Bone marrow (tissue), 2 donors: Measurements from ENCODE around the gene LYL1.
"Not testable (repeated sequence)": the region's sequence is repeated elsewhere in the genome, so short reads cannot be mapped to it uniquely, and the experiment has no call there.

ENCODE experiments used
- DNase-seq, 2 donors: peaks; one replicate each; lab custom pipeline; 2025; lab: John Stamatoyannopoulos, UW

LYL1 gene

DNA sequence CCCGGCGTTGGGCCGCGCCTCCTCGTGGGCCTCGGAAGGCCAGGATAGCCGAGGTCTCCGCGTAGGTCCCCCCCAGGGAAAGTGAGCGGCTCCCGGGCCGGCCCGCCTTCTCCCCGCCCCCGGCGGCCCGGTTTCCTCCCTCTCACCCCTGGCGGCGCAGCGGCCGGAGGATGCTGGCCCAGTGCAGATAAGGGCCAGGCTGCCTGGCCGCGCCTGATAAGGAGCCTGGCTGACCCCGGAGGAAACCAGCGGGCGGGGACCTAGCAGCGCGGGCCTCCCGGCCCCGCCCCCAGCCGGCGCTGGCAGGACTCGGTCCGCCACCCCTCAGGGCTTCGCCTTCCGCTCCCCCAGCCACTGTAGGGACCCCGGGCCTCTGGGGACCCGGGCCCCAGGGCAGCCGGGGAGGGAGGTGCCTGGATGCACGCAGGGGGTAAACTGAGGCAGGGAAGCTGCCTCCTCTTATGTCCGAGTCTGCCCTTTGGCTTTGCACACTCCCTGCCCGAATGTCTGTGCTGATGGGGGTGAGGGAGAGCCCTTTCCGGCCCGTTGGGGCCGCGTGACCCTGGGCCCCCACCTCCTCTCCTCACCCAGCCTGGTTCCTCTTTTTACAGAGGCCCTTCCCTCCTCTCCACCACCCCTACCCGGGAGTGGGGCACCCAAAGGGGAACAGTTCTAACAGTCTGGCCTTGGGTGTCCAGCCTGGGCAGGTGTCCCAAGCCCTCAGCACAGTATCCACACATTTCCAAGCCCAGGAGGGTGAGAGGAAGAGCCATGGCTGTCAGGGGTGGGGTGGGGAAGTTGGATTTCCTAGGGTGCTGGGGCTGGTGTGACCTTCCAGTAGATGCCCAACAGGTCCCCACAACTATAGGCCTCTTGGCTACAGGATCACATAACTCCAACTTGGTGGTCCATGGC is at the start of gene LYL1:
Gene LYL1, minus strand, starts transcription at position 193 of the 915 bp plus-strand sequence. CDS start 1,687 bp downstream, outside the sequence.
- DNase-seq, result peak; percentile 83 to 93

DNA sequence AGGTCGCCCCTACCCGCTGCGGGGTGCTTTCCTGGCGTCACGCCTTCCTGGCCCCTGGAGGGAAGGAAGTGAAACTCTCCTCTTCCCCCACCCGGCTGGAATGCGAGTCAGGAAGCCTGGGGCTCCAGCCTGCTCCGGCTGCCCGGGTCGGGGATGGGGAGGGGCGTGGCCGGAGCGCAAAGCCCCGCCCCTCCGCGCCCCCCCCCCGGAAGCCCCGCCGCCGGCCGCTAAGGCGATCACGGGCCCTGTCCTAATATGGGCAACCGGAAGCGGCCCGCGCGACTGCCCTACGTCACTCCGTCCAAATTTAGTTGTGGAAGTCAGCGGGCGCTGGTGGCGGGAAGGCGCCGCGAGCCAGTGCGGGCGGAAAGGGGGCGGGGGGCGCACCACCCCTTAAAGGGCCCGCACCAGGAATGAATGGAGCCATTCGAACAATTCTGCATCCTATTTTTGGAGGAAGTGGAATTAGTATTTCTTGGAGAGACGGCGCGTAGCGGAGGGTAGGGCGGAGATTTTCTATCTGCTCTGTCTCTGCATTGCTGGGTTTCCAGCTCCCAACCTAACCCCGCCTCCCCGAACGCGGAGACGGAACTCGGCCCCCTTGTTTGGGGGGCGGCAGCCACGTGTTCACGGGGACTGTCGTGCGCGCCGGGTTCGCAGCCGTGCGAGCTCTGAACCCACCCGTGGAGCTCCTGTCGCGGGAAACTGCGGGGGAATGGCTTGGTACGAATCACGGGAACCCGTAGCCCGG is 49.1 kb upstream of the LYL1 start:
- DNase-seq, result peak; percentile 90

DNA sequence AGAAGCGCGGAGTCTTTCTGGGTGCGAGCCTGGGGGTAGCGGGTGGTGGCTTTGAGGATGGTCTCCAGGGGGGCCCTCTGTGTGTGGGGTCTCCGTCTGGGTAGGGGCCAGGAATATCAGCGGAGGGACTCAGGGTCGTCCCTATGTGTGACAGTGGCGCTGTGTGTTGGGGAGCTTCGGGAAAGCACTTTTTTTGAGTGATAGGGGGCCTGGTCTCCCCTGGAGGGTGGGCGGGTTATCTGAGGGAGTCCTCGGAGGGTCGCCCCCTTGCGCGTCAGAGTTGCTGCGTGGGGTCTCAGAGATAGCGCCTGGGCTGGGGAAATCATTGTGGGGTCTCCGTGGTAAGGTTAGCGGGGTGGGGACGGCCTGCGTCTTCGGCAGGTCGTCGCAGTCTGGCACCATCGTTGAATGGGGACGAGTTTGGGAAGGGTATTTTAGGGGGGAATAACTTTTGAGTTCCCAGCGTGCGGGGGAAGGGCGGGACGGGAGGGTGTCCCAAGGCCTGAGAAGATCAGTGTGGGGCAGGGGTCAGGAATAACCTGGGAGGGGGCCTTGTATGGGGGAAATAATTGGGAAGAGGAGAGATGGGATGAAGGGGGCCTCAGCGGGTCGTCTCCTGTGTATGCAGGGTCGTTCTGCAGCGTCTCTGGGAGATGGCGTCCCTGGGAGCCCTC is 48.4 kb upstream of the LYL1 start:
- no peak for DNase-seq

DNA sequence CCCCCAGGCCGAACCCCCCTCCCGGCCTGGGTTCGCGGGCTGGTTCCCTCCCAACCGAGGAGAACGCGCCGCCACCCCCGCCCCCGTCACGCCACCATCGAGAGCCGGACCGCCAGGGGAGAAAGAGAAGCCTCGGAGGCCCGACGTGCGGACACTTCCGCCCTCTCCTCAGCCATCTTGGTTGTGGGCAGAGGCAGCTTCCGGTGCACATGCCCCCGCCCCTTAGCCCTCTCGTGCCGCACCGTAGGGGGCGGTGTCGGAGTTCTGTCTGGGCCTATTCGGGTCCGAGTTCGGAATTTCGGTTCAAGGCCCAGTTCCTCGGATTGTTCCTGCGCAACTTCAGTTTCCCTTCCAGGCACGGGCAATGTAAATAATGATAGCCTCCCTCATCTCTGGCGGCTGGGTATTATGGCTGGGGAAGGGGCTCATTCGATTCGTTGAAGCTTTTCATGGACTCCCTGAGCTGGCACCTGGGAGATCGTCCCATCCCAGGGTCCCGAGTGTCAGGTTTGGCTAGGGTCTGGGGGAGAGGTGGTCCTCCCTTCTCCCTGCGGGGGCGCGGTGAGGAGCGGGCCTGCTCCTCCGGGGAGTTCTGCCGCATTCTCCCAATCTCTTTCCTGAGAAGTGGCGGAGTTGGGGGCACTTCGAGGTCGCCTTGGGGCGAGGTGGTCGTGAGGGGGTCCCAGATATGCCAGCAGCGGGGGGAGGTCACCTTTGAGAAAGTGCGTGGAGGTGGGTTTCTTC is 47.7 kb upstream of the LYL1 start, which contains the start of the genes IER2 and STX10:
Gene IER2, plus strand, starts transcription at position 225 of the 744 bp plus-strand sequence. CDS start 2,776 bp downstream, outside the sequence.
Gene STX10, minus strand, starts transcription at position 189 of the 744 bp plus-strand sequence. CDS start 202 bp downstream, outside the sequence.
- DNase-seq, result peak; percentile 72 to 84

DNA sequence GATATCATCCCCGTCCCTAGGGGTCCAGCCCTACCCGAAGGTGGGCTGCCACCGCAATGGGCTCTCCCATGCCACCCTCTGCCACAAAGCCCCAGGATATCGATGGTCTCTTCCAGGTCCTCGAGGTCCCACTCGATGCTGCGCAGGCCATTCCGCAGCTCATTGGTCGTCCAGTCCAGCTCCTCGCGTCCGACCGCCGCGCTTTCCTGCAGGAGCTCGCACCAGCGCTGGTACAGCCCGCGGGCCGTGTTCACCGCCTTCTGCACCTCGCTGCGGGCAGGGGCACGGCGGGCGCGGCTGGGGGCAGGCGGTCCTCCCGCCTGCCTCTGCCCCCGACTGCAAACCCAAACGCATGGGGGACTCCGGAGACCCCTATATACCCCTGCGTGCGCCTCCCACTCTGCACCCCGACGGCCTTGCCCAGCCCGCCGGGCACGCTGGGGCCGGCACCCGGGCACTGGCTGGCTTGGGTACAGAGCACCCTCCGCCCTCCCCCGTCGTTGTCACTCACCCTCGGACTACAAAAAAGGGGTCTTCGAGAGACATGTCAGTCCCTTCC is 47.0 kb upstream of the LYL1 start:
- DNase-seq, result no peak

DNA sequence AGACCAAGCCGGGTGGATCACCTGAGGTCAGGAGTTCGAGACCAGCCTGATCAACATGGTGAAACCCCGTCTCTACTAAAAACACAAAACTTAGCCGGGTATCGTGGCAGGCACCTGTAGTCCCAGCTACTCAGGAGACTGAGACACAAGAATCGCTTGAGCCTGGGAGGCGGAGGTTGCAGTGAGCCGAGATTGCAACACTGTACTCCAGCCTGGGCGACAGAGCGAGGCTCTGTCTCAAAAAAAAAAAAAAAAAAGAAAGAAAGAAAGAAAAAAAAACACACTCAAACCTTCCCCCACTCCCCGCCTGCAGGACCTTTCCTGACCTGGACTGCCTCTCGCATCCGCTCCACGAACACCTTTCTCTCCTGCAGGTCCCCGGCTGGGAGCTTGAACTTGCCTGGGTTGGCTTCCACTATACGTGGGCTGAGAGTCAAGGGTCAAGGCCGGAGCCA is 46.5 kb upstream of the LYL1 start:
- DNase-seq, result not testable (repeated sequence)

DNA sequence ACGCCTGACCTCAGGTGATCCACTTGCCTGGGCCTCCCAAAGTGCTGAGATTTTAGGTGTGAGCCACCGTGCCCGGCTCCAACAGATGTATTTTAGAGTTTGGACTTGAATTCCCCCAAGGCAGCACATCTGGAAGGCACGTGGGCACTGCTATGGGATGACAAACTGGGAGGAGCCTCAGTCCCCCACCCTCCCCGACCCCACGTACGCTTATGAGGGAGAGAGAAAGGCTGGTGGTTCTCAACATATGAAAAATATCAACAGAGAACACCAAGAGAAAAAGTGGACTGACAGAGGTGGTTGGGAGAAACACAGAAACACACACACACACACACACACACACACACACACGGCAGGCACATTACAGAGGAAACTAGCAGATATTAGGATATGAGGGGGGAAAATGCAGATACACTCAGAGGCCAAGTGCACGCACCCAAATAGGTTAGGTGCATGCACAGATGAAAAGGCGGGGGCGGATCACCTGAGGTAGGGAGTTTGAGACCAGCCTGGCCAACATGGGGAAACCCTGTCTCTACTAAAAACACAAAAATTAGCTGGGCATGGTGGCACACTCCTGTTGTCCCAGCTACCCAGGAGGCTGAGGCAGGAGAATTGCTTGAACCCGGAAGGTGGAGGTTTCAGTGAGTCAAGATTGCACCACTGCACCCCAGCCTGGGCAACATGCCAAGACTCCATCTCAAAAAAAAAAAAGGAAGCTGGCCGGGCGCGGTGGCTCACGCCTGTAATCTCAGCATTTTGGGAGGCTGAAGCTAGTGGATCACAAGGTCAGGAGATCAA is 44.3 kb upstream of the LYL1 start:
- DNase-seq, result peak; percentile 4 to 56

DNA sequence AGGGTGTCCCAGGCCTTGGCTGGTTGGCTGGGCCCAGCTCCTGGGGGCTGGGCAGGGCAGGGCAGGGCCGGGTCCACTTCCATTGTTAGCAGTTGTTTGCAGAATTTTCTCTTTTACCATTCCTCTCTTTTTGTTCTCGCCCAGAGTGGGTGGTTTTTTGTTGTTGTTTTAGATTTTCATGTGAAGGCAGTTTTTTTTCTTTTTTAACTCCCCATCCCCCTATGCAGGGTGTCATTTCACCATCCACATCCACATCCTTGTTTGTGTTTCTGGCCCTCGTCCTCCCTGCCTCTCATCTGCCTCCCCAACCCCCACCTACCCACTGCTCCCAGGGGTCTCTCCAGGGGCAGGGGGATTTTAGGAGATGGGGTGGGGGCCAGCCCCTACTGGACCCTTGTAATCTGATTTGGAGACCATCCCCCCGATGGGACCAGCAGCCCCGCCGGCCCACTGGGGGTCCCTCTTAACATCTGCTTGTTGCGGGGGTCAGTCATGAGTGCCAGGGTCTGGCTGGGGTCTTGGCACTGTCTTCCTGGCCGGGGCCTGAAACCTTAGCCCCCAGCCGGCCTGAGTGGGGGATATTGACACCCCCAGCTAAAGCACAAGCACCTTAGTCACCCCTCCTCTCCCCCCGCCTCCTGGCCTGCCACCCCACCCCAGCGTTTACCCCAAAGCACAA is 37.1 kb upstream of the LYL1 start:
- no peak for DNase-seq

DNA sequence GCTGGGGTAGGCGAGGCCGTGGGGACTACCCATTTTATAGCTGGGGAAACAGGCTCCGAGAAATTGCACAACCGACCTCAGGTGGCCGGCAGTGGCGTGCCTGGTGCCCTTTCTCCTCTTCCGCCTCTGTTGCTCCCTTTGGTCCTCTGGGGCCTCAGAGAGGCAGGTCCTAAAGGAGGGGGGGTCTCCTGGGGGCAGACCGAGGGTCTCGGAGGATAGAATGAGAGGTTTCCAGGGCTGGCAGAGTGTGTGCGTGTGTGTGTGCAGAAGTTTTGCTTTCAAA is 36.2 kb upstream of the LYL1 start:
- no peak for DNase-seq

DNA sequence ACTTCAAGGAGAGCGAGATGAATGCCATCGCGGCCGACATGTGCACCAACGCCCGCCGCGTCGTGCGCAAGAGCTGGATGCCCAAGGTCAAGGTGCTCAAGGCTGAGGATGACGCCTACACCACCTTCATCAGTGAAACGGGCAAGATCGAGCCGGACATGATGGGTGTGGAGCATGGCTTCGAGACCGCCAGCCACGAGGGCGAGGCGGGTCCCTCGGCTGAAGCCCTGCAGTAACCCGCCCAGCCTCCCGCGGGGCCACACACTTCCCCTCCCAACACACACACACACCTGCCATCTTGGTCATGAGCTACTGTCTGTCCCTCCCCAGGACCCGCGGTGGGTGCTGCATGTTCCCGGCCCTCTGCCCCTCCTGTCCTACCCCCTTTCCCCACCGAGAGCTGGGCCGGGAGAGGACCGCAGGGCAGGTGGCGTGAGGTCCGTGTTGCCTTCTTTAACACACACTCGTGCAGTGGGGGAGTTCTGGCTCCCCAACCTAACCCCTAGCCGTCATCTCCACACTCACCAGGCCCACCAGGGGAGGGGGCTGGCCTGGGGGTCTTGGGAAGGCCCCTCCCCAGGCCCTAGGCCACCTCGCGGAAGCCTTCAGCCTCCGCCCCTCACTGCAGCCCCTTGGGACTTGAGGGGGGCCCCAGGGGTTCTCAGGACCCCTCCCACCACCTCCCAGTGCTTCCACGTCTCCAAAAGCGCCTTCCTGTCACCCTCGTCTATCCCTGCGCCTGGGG is 35.7 kb upstream of the LYL1 start:
- no peak for DNase-seq

DNA sequence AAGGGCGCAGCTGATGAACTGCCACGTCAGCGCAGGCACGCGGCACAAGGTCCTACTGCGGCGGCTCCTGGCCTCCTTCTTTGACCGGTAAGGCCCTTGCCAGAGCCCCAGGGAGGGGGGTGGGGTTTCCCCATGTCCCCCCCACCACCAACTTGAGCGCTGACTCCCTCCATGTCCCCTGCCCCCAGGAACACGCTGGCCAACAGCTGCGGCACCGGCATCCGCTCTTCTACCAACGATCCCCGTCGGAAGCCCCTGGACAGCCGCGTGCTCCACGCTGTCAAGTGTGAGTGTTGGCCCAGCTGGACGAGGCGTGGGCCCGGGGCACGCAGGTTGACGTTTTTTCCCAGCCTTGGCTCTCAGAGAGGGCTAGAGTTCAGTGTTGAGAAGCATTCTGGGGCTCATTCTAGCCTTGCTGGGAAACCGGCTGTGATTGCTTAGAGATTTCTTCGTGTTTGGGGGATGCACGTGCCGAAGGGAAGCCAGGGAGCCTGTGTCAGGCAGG is 34.7 kb upstream of the LYL1 start:
- DNase-seq, result no peak

DNA sequence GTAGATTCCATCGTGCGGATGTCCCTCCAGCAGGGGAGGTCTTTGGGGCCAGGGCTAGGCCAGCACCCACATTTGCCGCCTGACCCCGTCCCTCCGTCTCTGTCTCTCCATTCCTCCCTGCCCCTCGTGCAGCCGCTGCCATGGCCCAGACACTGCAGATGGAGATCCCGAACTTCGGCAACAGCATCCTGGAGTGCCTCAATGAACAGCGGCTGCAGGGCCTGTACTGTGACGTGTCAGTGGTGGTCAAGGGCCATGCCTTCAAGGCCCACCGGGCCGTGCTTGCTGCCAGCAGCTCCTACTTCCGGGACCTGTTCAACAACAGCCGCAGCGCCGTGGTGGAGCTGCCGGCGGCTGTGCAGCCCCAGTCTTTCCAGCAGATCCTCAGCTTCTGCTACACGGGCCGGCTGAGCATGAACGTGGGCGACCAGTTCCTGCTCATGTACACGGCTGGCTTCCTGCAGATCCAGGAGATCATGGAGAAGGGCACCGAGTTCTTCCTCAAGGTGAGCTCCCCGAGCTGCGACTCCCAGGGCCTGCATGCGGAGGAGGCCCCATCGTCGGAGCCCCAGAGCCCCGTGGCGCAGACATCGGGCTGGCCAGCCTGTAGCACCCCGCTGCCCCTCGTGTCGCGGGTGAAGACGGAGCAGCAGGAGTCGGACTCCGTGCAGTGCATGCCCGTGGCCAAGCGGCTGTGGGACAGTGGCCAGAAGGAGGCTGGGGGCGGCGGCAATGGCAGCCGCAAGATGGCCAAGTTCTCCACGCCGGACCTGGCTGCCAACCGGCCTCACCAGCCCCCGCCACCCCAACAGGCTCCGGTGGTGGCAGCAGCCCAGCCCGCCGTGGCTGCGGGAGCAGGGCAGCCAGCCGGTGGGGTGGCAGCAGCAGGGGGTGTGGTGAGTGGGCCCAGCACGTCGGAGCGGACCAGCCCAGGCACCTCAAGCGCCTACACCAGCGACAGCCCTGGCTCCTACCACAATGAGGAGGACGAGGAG is 32.7 kb upstream of the LYL1 start:
- DNase-seq, result no peak

DNA sequence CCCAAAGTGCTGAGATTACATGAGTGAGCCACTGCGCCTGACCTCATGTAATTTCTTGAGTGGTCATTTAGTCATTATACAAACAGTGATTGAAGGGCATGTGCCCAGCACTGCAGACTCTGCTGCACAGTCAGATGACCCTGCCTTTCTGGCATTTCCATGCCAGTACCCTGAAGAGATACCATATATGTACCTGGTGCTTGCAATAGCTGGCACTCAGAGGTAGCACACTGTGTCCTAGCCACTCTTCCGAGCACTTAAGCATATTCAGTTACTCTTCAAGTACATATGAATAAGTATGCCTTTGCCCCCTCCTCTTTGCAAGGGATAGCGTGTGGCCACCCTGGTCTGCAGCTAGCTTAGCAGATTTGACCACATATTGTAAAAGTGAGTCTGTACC is 32.0 kb upstream of the LYL1 start:
- DNase-seq, result no peak

DNA sequence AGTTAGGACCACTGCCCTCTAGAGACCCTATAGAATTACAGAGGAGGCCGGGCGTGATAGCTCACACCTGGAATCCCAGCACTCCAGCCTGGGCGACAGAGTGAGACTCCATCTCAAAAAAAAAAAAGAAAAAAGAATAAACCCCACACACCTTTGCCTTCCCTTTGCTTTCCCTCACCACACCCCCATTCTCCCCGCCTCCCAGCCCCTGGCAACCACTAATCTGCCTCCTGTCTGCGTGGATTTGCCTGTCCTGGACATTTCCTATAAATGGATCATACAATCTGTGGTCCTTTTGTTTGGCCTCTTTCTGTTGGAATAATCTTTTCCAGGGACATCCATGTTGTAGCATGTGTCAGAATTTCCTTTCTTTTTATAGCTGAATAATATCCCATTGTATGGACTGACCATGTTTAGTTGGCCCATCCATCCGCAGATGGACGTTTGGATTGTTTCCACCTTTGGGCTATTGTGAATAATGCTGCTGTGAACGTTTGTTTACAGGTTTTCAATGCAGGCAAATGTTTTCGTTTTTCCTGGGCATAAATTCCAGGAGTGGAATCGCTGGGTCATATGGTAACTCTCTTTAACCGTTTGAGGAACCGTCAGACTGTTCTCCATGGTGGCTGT is 30.7 kb upstream of the LYL1 start:
- DNase-seq, result no peak

DNA sequence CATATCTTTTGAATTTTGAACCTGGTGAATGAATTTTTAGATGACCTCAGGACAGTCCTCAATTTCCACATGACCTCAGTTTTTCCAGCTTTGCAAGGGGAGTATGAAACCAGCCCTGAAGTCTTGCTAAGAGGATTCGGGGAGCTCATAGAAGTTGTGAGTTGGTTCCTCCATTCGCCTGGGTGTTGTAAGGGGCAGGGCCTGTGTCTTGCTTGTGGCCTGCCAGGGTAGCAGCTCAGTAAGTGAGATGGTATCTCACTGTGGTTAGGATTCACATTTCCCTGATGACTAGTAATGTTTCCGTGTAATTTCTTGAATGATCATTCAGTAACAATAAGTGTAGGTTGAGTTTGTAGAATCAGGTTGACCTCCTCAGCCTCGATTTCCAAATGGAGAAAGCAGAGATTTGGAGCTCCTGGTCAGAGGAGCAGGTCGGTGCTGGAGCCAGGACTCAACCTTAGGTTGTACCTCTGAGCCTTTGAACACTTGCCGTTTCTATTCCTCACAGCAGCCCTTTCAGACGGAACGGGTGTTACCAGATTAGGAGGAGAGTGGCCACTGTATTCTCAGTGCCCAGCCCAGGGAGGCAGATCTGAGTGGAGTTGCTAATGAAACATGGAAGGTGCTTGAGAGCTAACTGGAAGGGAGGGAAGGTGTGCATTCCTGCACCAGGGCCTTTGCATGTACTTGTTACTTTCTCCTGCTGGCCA is 30.0 kb upstream of the LYL1 start:
- peak in 1 of 2 donors; percentile 53 for DNase-seq

DNA sequence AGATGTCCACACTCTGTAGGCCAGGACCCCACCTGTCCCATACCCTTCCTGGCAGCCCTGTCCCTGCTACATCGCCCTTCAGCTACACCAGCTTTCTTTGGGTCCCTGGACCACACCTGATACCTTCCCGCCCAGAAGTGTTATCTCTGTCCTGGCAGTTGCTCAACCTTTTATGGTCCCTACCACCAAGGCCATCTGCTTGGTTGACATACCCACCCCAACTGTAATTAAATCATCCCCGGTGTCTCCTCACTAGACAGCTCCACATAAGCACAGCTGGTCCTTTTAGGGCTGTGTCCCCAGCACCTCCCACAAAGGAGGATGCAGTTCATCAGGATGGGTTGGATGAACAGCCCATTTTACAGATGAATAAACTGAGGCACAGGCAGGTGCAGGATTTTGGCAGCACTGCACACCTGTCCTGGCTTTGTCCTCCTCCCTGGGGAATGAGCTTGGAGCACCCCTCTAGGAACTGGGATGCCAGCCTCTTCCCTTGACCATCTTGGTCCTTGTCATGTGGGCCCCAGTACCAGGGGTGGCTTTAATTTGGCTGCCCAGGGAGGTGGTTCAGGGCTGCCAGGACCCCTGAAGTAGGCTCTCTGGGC is 28.3 kb upstream of the LYL1 start:
- no peak for DNase-seq
